Right renal cortex interstitium (tissue), 3 donors: ENCODE measurements around the gene REEP6. TPM values are rescaled to one million over a fixed set of nuclear protein-coding genes. Genes with fewer than 3 reads are reported as not detected.
A peak's percentile ranks its signal among the peaks of the same experiment; 100 is the strongest.
"Not testable (repeated sequence)": the region's sequence is repeated elsewhere in the genome, so short reads cannot be mapped to it uniquely, and the experiment has no call there.

Source experiments
- DNase-seq, 3 donors: peaks; one replicate each; pipeline ENCODE4 v3.0.0-alpha.2; 2013; ENCODE audit warnings: low read depth in 3 of 3, low spot score in 2 of 3
- polyA plus RNA-seq, 3 donors: library from polyadenylated mRNA; unstranded; fragments of 120-200 nt; gene quantifications; one replicate each; pipeline ENCODE4 v1.2.1, GENCODE V29; 2013; ENCODE audit not compliant: insufficient read length in 3 of 3

Gene REEP6
- polyA plus RNA-seq, 3 donors, result 9.0 to 16.3 (median 13.3) TPM

GRCh38 chr19:1488282-1488601 is 2.7 kb upstream of the REEP6 start:
- DNase-seq, result no peak

- no peak for DNase-seq
These were observed 1.3 kb upstream of the REEP6 start for GRCh38 chr19:1489463-1490310.

GRCh38 chr19:1490311-1491113 is 469 bp upstream of the REEP6 start, which contains the start of gene PCSK4:
Gene PCSK4 (minus strand): TSS chr19:1490350. CDS start chr19:1490346, 4 bp downstream.
- DNase-seq, result peak; percentile 95 to 98 (median 97)

- DNase-seq, result no peak
These were observed 829 bp downstream of the REEP6 start for GRCh38 chr19:1491849-1492170.

- no peak for DNase-seq
These were observed 1.6 kb downstream of the REEP6 start for GRCh38 chr19:1492474-1493006.

- no peak for DNase-seq
These were observed 3.3 kb downstream of the REEP6 start for GRCh38 chr19:1494115-1494815.

GRCh38 chr19:1495051-1495798 is 4.2 kb downstream of the REEP6 start:
- DNase-seq, result no peak

- DNase-seq, result no peak
These were observed 5.1 kb downstream of the REEP6 start for GRCh38 chr19:1495799-1496713.

- no peak for DNase-seq
These were observed 6.0 kb downstream of the REEP6 start for GRCh38 chr19:1496714-1497577.

GRCh38 chr19:1497578-1498235 is 6.7 kb downstream of the REEP6 start:
- no peak for DNase-seq

- not testable (repeated sequence) for DNase-seq
These were observed 8.2 kb downstream of the REEP6 start for GRCh38 chr19:1499231-1499630.

- DNase-seq, result no peak
These were observed 10.2 kb downstream of the REEP6 start for GRCh38 chr19:1501200-1501595.

- DNase-seq, result no peak
These were observed 11.6 kb downstream of the REEP6 start for GRCh38 chr19:1502433-1503088.

- DNase-seq, result no peak
These were observed 12.3 kb downstream of the REEP6 start for GRCh38 chr19:1503089-1503924.

- no peak for DNase-seq
These were observed 13.2 kb downstream of the REEP6 start for GRCh38 chr19:1503925-1504773.

GRCh38 chr19:1505012-1505411 is 14.0 kb downstream of the REEP6 start:
- no peak for DNase-seq
